ENCODE measurements around the gene SIX4. TPM values are rescaled to one million over a fixed set of nuclear protein-coding genes. Genes with fewer than 3 reads are reported as not detected.

SIX4 gene
- total RNA-seq, 1 donor from 2014 or later, result 14.0 TPM

DNA sequence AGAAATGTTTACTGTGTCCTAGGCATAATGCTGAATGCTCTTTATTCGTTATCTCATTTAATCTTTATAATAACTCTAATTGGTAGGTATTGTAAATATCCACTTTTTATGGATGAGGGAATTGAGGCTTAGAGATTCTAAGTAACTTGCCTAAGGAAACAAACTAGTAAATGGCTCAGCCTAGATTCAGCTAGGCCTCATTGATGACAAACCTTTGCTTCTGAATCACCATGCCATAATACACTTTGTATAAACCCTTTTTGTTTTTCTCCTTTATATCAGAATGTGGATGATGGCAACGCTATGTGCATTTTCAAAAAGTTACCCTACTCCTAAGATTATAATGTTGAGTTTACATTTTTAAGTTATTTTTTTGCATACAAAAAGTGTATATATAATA is 44.5 kb upstream of the SIX4 start:
- Histone ChIP-seq H3K36me3 (ENCODE audit: insufficient read depth, low read length) (no peaks in the 10 kb centered on the region), H3K9me3 (ENCODE audit: insufficient read depth, low read depth, low read length) (no peaks in the 10 kb centered on the region), H3K4me3 (ENCODE audit: insufficient read depth, low read depth, low read length) (no peak overlapping the region), H4K20me1 (ENCODE audit: insufficient read depth, low read length) (peaks cover 18% of the 10 kb centered on the region), H3K79me2 (ENCODE audit: insufficient read depth, low read length) (peaks cover 74% of the 10 kb centered on the region), H3K4me1 (ENCODE audit: insufficient read depth, low read length) (no peaks in the 10 kb centered on the region), H3K4me2 (ENCODE audit: low read length) (no peak overlapping the region), H3K9ac (ENCODE audit: low read length) (no peak overlapping the region), H3K27me3 (ENCODE audit: insufficient read depth, low read length) (no peaks in the 10 kb centered on the region), H2AFZ (ENCODE audit: low read depth, low read length) (no peak overlapping the region), H3K27ac (ENCODE audit: low read depth, low read length) (no peak overlapping the region)
- FAIRE-seq (no peak), DNase-seq (ENCODE audit: low read depth) (no peak)
- H3K9me3 Mint-ChIP-seq (ENCODE audit: unreplicated experiment), result no peaks in the 10 kb centered on the region
- no peaks in the 10 kb centered on the region for H3K36me3 Mint-ChIP-seq (ENCODE audit: low read depth, unreplicated experiment)
- H3K27me3 Mint-ChIP-seq (ENCODE audit: low read depth, unreplicated experiment), result no peaks in the 10 kb centered on the region
- H3K4me1 Mint-ChIP-seq (ENCODE audit: low read depth, unreplicated experiment), result no peaks in the 10 kb centered on the region
- no peak overlapping the region for H3K27ac Mint-ChIP-seq (ENCODE audit: unreplicated experiment)
- no peak overlapping the region for H3K4me3 Mint-ChIP-seq (ENCODE audit: unreplicated experiment)
- no peak for TF ChIP-seq EZH2 (IDR thresholded peaks at IDR 0.05; ENCODE audit: insufficient read depth, low read length)
- TF ChIP-seq, protein P1, sequence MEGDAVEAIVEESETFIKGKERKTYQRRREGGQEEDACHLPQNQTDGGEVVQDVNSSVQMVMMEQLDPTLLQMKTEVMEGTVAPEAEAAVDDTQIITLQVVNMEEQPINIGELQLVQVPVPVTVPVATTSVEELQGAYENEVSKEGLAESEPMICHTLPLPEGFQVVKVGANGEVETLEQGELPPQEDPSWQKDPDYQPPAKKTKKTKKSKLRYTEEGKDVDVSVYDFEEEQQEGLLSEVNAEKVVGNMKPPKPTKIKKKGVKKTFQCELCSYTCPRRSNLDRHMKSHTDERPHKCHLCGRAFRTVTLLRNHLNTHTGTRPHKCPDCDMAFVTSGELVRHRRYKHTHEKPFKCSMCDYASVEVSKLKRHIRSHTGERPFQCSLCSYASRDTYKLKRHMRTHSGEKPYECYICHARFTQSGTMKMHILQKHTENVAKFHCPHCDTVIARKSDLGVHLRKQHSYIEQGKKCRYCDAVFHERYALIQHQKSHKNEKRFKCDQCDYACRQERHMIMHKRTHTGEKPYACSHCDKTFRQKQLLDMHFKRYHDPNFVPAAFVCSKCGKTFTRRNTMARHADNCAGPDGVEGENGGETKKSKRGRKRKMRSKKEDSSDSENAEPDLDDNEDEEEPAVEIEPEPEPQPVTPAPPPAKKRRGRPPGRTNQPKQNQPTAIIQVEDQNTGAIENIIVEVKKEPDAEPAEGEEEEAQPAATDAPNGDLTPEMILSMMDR (IDR thresholded peaks at IDR 0.05; ENCODE audit: insufficient read depth, low read depth, low read length), result no peak

DNA sequence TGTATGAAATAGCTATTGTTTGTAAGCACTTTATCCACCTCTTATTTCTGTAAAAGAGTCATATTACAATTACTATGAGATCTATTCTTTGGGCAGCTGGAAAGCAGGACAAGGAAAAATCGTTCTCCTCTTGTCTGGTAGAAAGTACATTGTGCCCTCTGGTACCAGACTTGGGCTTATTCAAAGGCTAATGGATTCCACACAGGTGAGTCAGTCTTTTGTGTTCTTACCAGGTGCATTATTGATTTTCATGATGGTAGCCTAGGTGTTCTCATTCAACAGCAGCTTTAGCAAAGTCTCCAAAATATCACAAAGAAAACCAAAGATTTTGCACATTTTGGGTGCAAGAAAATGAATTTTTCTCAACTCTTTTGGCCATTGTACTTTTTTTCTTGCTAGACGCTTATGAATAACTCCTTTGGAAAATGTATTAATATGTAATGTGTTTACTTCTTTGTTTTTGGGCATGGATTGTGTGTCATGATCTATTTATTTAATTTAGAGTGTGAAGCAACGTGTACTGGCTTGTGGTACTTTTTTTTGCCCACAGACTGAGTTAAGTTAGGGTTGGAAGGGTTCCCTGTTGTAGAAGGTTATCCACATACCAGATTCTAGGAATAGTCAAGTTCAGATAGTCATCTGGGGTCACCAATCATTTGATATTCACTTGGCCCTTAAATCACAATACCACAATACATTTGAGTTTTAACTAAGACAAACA is 36.7 kb upstream of the SIX4 start:
- peaks cover 33% of the 10 kb centered on the region for H3K4me1 Mint-ChIP-seq (ENCODE audit: low read depth, unreplicated experiment)
- no peak overlapping the region for H3K4me3 Mint-ChIP-seq (ENCODE audit: unreplicated experiment)
- H3K9ac ChIP-seq (ENCODE audit: low read length), result no peak overlapping the region
- H3K9me3 Mint-ChIP-seq (ENCODE audit: unreplicated experiment), result no peaks in the 10 kb centered on the region
- H3K27me3 Mint-ChIP-seq (ENCODE audit: low read depth, unreplicated experiment), result no peaks in the 10 kb centered on the region
- H3K36me3 Mint-ChIP-seq (ENCODE audit: low read depth, unreplicated experiment), result no peaks in the 10 kb centered on the region
- H3K79me2 ChIP-seq (ENCODE audit: insufficient read depth, low read length), result peaks cover 78% of the 10 kb centered on the region
- no peak overlapping the region for H3K4me3 ChIP-seq (ENCODE audit: insufficient read depth, low read depth, low read length)
- no peaks in the 10 kb centered on the region for H3K9me3 ChIP-seq (ENCODE audit: insufficient read depth, low read depth, low read length)
- no peaks in the 10 kb centered on the region for H3K36me3 ChIP-seq (ENCODE audit: insufficient read depth, low read length)
- no peaks in the 10 kb centered on the region for H3K4me1 ChIP-seq (ENCODE audit: insufficient read depth, low read length)
- FAIRE-seq, result peak; percentile 23
- no peak for DNase-seq (ENCODE audit: low read depth)
- H3K27ac ChIP-seq (ENCODE audit: low read depth, low read length), result no peak overlapping the region
- no peaks in the 10 kb centered on the region for H3K27me3 ChIP-seq (ENCODE audit: insufficient read depth, low read length)
- H3K4me2 ChIP-seq (ENCODE audit: low read length), result no peak overlapping the region
- H4K20me1 ChIP-seq (ENCODE audit: insufficient read depth, low read length), result peaks cover 41% of the 10 kb centered on the region
- H2AFZ ChIP-seq (ENCODE audit: low read depth, low read length), result no peak overlapping the region
- peak overlapping the region; percentile 18 for H3K27ac Mint-ChIP-seq (ENCODE audit: unreplicated experiment)
- TF ChIP-seq EZH2 (IDR thresholded peaks at IDR 0.05; ENCODE audit: insufficient read depth, low read length), result no peak
- TF ChIP-seq, protein P1 (IDR thresholded peaks at IDR 0.05; ENCODE audit: insufficient read depth, low read depth, low read length), result no peak

DNA sequence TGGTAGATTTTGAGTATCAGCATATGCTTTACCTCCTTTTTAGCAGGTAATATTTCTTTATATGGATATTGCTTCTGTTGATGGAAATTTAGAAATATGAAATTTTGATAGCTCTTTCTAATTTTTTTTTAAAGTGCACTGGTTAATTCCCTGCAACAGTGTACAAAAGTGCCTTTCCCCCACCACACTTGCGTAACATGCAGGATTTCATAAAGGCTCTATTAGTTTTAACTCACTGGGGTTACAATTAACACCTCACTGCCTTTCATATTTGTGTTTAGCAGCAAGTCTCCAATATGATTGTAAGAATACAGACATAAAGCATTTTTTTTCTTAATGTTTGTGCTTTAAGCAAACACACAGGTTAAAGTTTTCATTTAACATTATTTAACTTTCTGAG is 36.1 kb upstream of the SIX4 start:
- DNase-seq (ENCODE audit: low read depth) (no peak), FAIRE-seq (no peak)
- Mint-ChIP-seq H3K27me3 (ENCODE audit: low read depth, unreplicated experiment) (no peaks in the 10 kb centered on the region), H3K4me3 (ENCODE audit: unreplicated experiment) (no peak overlapping the region), H3K36me3 (ENCODE audit: low read depth, unreplicated experiment) (no peaks in the 10 kb centered on the region), H3K9me3 (ENCODE audit: unreplicated experiment) (no peaks in the 10 kb centered on the region), H3K27ac (ENCODE audit: unreplicated experiment) (no peak overlapping the region), H3K4me1 (ENCODE audit: low read depth, unreplicated experiment) (peaks cover 33% of the 10 kb centered on the region)
- Histone ChIP-seq H3K79me2 (ENCODE audit: insufficient read depth, low read length) (peaks cover 84% of the 10 kb centered on the region), H3K9ac (ENCODE audit: low read length) (no peak overlapping the region), H4K20me1 (ENCODE audit: insufficient read depth, low read length) (peaks cover 47% of the 10 kb centered on the region), H3K27ac (ENCODE audit: low read depth, low read length) (no peak overlapping the region), H3K4me1 (ENCODE audit: insufficient read depth, low read length) (no peaks in the 10 kb centered on the region), H2AFZ (ENCODE audit: low read depth, low read length) (no peak overlapping the region), H3K36me3 (ENCODE audit: insufficient read depth, low read length) (no peaks in the 10 kb centered on the region), H3K4me2 (ENCODE audit: low read length) (no peak overlapping the region), H3K9me3 (ENCODE audit: insufficient read depth, low read depth, low read length) (no peaks in the 10 kb centered on the region), H3K27me3 (ENCODE audit: insufficient read depth, low read length) (no peaks in the 10 kb centered on the region), H3K4me3 (ENCODE audit: insufficient read depth, low read depth, low read length) (no peak overlapping the region)
- no peak for TF ChIP-seq EZH2 (IDR thresholded peaks at IDR 0.05; ENCODE audit: insufficient read depth, low read length)
- TF ChIP-seq, protein P1 (IDR thresholded peaks at IDR 0.05; ENCODE audit: insufficient read depth, low read depth, low read length), result no peak
